Ascending aorta (tissue), 2 donors: Measurements from ENCODE around the gene CR1L. TPM values are rescaled to one million over a fixed set of nuclear protein-coding genes. Genes with fewer than 3 reads are reported as not detected.
A peak's percentile ranks its signal among the peaks of the same experiment; 100 is the strongest.
"Not testable (repeated sequence)": the region's sequence is repeated elsewhere in the genome, so short reads cannot be mapped to it uniquely, and the experiment has no call there.

ENCODE experiments used
- DNase-seq, 2 donors: peaks; one replicate each; pipeline ENCODE4 v3.0.0-alpha.2; 2019; ENCODE audit warnings: low spot score in 2 of 2
- H3K27ac ChIP-seq, 2 donors: fragments of 200-600 bp; sonication (generic); one replicate each; pipeline ENCODE4 v1.5.1; 2016 to 2017; ENCODE audit warnings: mild to moderate bottlenecking in 1 of 2
- H3K27me3 ChIP-seq: fragments of 200-600 bp; sonication (generic); one replicate; pipeline ENCODE4 v1.5.1; 2017
- H3K36me3 ChIP-seq, 2 donors: fragments of 200-600 bp; sonication (generic); one replicate each; pipeline ENCODE4 v1.5.1; 2016
- H3K4me1 ChIP-seq, 2 donors: fragments of 200-600 bp; sonication (generic); one replicate each; pipeline ENCODE4 v1.5.1; 2016 to 2017; ENCODE audit warnings: mild to moderate bottlenecking in 1 of 2
- H3K4me3 ChIP-seq, 2 donors: fragments of 200-600 bp; sonication (generic); one replicate each; pipeline ENCODE4 v1.5.1; 2016 to 2017; ENCODE audit warnings: mild to moderate bottlenecking in 1 of 2
- H3K9me3 ChIP-seq, 2 donors: fragments of 200-600 bp; sonication (generic); one replicate each; pipeline ENCODE4 v1.5.1; 2016
- intact Hi-C: fragments of 100-400 bp; cut with DNase I; formaldehyde crosslinking; loops from one replicate; pipeline ENCODE4 v1.15.1; 2023
- total RNA-seq: library from RNA; depleted of rRNA; stranded (reverse); fragments of >200 nt; gene quantifications from one replicate; pipeline ENCODE4 v1.1.0, GENCODE V29; 2016
- TF ChIP-seq, protein P1 (sequence below), 3 experiments: fragments of 200-600 bp in 2 of 3; fragments of 450-650 bp in 1 of 3; sonication (generic) in 2 of 3; IDR thresholded peaks; one replicate each; pipeline ENCODE4 v1.5.1; 2016 to 2019; ENCODE audit warnings: antibody characterized with exemption in 3 of 3, mild to moderate bottlenecking in 1 of 3, moderate library complexity in 1 of 3

CR1L gene
- total RNA-seq, 1 donor from 2014 or later: not detected

DNA sequence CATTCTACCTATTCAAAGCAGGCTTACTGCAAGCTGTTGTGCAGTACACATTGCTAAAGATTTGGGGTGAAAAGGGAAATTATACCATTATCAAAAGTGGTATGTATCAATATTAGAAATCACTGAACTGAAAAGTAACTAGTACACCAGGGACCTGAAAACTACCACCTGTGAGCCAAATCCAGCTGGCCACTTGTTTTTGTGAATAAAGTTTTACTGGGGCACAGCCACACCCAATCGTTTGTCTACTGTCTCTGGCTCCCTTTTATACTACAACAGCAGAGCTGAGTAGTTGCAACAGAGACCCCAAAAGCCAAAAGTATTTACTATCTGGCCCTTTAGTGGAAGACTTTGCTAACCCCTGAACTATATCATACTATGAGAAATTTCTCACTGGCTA, 13.8 kb upstream of the CR1L start:
- no peak for DNase-seq
- intact Hi-C loops: no loop called here
- Histone ChIP-seq H3K27me3 (no peaks in the 10 kb centered on the region), H3K36me3 (no peaks in the 10 kb centered on the region), H3K4me3 (no peak overlapping the region), H3K4me1 (no peaks in the 10 kb centered on the region), H3K27ac (no peak overlapping the region), H3K9me3 (no peaks in the 10 kb centered on the region)
- TF ChIP-seq, protein P1, sequence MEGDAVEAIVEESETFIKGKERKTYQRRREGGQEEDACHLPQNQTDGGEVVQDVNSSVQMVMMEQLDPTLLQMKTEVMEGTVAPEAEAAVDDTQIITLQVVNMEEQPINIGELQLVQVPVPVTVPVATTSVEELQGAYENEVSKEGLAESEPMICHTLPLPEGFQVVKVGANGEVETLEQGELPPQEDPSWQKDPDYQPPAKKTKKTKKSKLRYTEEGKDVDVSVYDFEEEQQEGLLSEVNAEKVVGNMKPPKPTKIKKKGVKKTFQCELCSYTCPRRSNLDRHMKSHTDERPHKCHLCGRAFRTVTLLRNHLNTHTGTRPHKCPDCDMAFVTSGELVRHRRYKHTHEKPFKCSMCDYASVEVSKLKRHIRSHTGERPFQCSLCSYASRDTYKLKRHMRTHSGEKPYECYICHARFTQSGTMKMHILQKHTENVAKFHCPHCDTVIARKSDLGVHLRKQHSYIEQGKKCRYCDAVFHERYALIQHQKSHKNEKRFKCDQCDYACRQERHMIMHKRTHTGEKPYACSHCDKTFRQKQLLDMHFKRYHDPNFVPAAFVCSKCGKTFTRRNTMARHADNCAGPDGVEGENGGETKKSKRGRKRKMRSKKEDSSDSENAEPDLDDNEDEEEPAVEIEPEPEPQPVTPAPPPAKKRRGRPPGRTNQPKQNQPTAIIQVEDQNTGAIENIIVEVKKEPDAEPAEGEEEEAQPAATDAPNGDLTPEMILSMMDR (IDR thresholded peaks at IDR 0.05): no peak

- H3K4me1 ChIP-seq: no peaks in the 10 kb centered on the region
- no peaks in the 10 kb centered on the region for H3K9me3 ChIP-seq
- H3K4me3 ChIP-seq: no peak overlapping the region
- intact Hi-C loops: no loop called here
- TF ChIP-seq, protein P1 (IDR thresholded peaks at IDR 0.05): no peak
- H3K27me3 ChIP-seq: no peaks in the 10 kb centered on the region
- no peaks in the 10 kb centered on the region for H3K36me3 ChIP-seq
- no peak for DNase-seq
- H3K27ac ChIP-seq: no peak overlapping the region
Measured at GRCh38 chr1:207633226-207633625, 11.7 kb upstream of the CR1L start.

- intact Hi-C loops, H3K27ac ChIP-seq, H3K9me3 ChIP-seq, H3K27me3 ChIP-seq, H3K4me1 ChIP-seq, H3K4me3 ChIP-seq, H3K36me3 ChIP-seq, DNase-seq: not testable (repeated sequence)
Measured at GRCh38 chr1:207633699-207634289, 11.1 kb upstream of the CR1L start.

DNA sequence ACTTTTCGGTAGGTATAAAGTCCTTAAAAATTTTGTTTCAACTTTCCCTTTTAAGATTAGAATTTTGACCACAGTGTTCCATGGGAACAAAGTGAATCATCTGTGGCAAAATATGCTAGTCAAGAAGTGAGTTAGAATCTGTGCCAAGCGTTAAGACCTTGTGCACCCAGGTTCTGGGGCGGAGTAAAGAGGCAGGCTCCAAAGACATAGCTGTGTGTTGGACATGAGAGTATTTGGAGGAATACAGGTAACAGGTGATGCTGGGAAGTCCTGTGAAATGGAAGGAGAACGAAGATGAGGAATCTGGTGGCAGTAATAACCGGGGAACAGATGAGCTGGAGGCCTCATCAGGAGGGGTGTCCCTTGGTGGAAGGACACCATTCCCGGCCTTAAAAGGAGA, 10.6 kb upstream of the CR1L start:
- not testable (repeated sequence) for H3K27me3 ChIP-seq, DNase-seq, H3K4me1 ChIP-seq

DNA sequence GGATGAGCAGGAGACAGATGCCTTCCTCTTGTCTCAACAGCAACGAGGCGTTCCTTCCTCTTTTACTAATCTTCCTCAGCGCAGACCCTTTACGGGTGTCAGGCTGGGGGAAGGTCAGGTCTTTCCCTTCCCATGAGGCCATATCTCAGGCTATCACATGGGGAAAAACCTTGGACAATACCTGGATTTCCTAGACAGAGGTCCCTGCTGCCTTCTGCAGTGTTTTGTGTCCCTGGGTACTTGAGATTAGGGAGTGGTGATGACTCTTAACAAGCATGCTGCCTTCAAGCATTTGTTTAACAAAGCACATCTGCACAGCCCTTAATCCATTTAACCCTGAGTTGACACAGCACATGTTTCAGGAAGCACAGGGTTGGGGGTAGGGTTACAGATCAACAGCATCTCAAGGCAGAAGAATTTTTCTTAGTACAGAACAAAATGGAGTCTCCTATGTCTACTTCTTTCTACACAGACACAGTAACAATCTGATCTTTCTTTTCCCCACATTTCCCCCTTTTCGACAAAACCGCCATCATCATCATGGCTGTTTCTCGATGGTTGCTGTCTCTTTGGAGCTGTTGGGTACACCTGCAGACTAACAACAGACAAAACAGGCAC, 9.3 kb upstream of the CR1L start:
- intact Hi-C loops, H3K27ac ChIP-seq, H3K4me3 ChIP-seq: not testable (repeated sequence)

More for the DNA sequence above, 10.6 kb upstream of the CR1L start:
- intact Hi-C loops, H3K9me3 ChIP-seq, H3K27ac ChIP-seq, H3K36me3 ChIP-seq, H3K4me3 ChIP-seq: not testable (repeated sequence)

DNA sequence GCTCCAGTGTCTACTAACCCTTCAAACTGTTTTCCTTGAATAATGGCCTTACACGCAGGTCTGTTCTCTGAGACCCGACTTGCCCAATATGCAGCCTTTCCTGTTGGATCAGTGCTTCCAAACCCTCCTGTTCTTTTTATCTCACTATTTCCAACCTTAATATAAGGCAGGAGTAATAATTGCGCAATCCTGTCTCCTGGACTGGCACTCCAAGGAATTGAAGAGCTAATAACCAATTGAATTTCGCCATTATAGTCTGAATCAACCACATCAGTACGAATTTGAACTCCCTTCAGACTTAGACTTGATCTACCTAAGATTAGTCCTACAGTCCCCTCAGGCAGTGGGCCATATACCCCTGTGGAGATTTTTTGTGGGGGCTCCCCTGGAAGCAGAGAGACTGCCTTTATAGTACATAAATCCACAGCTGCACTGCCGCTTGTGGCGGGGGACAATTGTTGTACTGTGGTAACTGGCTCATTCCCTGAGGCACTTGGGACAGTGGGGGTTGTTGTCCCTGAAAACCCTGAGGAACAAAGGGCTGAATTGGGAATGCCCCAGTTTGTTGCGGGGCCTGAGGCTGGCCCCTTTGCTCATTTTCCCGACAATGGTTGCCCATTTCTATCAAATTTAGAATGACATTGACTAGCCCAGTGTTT, 6.3 kb upstream of the CR1L start:
- H3K4me1 ChIP-seq, H3K36me3 ChIP-seq, intact Hi-C loops, DNase-seq, H3K27me3 ChIP-seq, H3K27ac ChIP-seq, H3K9me3 ChIP-seq, H3K4me3 ChIP-seq: not testable (repeated sequence)

More for the DNA sequence above, 9.3 kb upstream of the CR1L start:
- H3K4me1 ChIP-seq, H3K27me3 ChIP-seq, DNase-seq, H3K36me3 ChIP-seq, H3K9me3 ChIP-seq: not testable (repeated sequence)

GRCh38 chr1:207639362-207639761, 5.6 kb upstream of the CR1L start:
- H3K36me3 ChIP-seq, H3K4me1 ChIP-seq, intact Hi-C loops, H3K4me3 ChIP-seq, DNase-seq, H3K27ac ChIP-seq, H3K27me3 ChIP-seq, H3K9me3 ChIP-seq: not testable (repeated sequence)

- H3K27me3 ChIP-seq: no peaks in the 10 kb centered on the region
- H3K36me3 ChIP-seq: no peaks in the 10 kb centered on the region
- intact Hi-C loops: no loop called here
Measured at GRCh38 chr1:207644166-207644851, 624 bp upstream of the CR1L start.

More at GRCh38 chr1:207644166-207644851, 624 bp upstream of the CR1L start:
- TF ChIP-seq, protein P1 (IDR thresholded peaks at IDR 0.05): no peak
- Histone ChIP-seq H3K4me1 (peaks cover 0 to 3% of the 10 kb centered on the region in 2 donors), H3K4me3 (peak overlapping the region; percentile 56 to 65), H3K27ac (no peak overlapping the region), H3K9me3 (no peaks in the 10 kb centered on the region)
- no peak for DNase-seq
